A204.1 (cell line): ENCODE results near the gene AFAP1L1.
"Not testable (repeated sequence)": the region's sequence is repeated elsewhere in the genome, so short reads cannot be mapped to it uniquely, and the experiment has no call there.

Experiments
- FAIRE-seq: peaks from 2 replicates; lab custom pipeline; 2012; peaks lifted over from hg19 to GRCh38; lab: Jason Lieb, UNC

AFAP1L1 gene

DNA sequence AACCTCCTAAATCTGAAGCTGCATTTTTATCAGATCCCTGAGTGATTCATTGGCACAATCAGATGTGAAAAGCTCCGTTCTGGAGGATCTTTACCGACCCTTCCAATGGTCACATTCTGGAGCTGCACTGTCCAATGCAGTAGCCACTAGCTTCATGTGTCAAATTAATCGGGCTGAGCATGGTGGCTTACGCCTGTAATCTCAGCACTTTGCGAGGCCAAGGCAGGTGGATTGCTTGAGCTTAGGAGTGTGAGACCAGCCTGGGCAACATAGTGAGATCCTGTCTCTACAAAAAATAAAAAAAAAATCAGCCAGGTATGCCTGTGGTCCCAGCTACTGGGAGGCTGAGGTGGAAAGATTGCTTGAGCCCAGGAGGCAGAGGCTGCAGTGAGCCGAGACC is 103.8 kb downstream of the AFAP1L1 start:
- no peak for FAIRE-seq

DNA sequence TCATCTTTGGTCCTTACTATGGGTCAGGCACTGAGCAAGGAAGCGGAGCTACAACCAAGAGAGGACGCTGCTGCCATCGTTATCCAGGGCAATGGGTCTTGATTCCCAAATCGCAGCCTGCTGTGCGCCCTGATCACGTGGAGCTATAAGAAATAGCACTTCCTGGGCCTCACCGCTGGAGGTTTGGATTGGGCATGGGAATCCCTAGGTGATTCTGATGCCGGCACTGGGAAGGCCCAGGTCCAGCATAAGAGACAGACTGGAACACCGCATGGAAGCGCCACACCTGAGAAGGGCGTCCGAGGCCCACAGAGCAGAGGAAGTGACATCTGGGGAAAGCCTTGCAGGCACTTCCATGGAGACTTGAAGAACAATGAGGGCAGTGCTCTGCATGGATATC is 104.4 kb downstream of the AFAP1L1 start:
- FAIRE-seq: no peak

DNA sequence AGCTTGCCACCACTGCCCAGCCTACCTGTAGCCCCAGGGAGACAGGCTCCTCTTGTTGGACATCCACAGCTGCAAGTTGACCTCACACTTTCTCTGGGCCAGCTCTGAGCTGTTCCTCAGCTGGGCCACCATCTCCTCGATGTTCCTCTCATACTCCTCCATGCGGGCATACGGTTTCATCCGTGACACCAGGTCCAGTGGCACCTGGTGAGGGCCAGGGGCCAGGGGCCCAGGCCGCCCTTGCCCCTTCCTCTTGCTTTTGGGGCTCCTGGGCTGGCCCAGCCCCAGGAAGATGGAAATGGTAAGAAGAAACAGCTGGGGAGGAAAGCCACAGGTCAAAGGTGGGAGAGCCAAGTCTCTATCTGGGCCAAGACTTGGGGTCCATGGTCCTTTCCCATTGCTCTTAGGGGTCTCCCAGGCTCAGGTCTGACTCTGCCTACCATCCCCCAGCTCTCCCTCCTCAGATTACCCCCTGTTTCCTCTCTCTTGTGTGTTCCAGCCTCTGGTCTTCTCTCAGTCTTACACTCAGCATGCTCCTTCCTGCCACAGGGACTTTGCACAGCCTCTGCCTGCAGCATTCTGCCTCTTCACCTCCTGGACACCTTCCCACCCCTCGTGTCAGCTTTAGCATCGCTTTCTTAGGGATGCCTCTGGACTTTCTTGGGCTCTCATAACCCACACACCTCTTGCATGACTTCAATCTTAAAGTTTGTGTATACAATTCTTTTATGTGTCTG is 105.2 kb downstream of the AFAP1L1 start:
- no peak for FAIRE-seq

DNA sequence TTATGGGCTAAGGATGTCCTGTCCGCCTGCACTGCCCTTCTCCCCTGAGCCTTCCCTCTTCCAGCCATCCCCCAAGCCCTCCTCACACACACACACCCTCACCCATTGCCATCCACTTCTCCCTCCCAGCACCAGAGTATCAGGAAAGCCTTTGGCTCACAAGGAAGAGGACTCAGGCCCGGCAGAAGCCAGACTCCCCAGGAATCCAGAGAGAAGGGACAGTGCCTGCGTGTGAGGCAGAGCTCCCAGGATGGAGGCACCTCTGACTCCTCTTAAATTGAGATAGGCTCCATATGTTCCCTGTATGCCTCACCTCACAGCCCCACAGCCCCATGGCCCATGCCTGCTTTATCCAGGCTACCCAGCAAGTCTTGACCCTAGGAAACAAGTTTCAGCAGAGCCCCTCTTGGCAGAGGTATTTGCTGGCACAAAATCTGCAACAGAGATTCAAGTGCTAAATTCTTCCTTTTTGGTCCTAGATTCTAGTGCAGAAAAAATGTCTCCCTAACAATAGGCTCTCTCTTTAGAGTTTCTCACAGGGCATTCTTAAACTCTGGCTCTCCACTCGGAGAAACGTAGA is 106.7 kb downstream of the AFAP1L1 start:
- FAIRE-seq: no peak

DNA sequence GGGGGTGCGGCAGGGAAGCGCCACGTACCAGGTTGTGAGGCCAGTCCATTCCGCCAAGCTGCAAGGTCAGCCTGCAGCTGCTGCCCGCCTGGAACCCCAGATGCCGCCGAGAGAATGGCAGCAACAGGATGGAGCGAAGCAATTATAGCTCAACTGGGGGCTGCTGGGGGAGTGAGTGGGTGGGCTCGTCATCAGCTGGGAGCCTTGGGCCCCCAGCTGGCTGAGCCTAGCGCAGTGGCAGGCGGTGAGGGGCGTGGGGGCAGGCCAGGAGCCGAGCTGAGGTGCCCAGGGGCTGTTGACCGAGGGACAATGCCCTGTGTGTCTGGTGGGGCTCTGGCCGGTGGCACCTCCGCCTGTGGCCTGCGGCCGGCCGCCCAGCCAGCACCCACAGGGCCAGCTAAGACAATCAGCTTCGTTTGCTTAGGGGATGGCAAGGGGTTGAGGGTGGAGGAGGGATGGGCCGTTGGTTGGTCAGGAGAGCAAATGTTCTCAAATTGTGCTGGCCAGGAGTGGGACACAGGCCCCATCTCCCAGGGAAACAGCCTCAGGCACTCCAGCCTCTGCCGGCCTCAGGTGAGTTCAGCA is 107.6 kb downstream of the AFAP1L1 start, which contains the start of gene IL17B:
Gene IL17B (minus strand): TSS at position 116 of the 585 bp plus-strand sequence. CDS start 67 bp downstream, at position 49.
- no peak for FAIRE-seq

DNA sequence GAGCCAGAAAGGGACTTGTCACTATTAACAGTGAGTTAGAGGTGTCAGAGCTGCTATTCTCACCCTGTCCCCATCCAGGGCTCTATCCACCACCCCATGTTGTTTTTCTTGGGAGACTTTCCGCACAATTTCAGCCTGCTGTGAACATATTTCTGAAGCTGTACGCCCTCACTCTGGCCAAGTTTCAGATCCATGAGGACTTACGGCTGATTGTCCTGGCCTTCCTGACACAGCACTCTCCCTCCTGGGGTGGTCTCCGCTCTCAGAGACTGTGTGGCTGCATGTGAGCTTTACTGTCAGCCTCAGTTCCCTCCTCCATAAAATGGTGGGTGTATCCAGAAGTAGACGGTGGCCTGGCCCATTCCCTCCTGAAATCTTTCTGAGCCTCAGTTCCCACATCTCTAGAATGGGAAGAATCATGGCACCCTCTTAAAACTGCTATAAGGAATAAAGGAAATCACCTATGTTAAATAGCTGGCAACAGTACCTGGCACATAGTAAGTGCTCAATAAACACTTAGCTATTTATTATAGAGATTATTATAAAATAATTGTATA is 108.2 kb downstream of the AFAP1L1 start:
- no peak for FAIRE-seq

DNA sequence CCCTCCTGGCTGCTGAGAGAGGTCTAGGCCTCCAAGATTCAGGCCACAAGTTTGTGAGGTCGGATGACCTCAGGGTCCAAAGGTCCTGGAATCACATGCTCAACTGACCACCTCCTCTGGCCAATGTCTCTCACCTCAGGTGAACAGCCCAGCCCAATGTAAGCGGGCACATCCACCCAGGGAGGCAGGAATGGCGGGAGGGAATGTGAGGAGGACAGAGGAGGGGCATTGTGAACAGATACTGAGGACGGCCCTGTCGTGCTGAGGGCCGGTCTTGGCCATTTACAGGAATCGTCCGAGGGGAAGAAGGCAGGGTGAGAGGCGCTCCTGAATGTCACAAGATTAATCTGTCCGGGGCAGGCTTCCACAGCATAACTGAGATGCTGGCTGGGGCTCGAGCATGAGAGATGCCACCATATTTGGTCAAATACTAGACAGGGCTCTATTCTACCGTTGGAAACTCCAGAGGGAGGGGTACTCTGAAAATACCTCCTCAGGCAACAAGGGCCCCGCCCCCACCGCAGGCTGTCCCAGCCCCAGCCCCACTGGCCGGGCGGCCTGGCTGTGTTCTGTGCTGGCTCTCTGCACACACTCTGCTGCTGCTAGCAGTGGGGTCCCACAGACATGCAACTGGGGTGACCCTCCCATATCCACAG is 108.9 kb downstream of the AFAP1L1 start:
- no peak for FAIRE-seq

DNA sequence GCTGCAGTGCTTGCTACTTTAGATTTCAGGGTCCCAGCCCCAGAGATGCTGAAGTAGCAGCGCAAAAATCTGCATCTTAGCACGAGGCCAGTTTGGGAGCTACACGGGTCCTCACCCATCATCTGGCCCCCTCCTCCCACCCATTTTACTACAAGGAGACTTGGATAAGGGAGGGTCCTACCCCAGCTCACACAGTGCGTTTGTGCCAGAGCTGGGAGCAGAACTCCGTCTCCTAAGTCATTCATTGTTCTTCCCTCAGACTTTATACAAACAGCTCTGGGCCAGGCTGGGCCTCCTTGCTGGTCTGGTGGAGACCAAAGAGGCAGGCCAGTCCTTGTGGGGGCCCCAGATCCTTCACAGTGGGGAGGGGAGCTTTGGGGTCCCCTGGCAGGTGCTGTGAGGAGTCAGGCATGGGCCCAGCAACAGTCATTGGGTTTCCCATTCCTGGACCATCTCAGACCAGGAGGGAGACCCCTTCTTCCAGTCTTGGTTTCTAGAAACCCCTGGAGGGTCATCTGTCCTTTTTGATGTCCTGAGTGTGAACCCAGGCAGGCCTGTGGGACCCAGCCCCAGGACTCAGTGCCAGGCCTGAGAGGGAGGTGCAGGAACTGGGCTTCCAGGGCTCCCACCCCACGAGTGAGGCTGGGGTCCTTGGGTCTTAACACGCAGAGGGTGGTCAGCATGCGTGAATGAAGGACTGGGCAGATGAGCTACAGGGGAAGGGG is 109.8 kb downstream of the AFAP1L1 start:
- FAIRE-seq: no peak

DNA sequence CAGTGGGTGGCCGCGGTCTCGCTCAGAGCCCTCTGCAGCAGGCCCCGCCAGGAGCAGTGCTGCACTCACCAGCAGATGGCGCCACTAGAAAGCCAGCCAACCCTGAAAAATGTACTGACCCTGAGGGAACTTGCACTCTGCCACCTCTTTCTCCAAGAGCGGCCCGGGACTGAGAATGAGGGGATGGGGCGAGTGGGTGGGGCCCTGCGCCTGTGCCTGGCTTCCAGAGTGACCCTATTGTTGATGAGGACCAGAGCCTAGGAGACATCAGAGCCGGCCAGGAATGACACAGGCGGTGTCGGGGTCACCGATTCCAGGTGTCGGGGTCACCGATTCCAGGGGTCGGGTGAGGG is 110.3 kb downstream of the AFAP1L1 start:
- FAIRE-seq: no peak

DNA sequence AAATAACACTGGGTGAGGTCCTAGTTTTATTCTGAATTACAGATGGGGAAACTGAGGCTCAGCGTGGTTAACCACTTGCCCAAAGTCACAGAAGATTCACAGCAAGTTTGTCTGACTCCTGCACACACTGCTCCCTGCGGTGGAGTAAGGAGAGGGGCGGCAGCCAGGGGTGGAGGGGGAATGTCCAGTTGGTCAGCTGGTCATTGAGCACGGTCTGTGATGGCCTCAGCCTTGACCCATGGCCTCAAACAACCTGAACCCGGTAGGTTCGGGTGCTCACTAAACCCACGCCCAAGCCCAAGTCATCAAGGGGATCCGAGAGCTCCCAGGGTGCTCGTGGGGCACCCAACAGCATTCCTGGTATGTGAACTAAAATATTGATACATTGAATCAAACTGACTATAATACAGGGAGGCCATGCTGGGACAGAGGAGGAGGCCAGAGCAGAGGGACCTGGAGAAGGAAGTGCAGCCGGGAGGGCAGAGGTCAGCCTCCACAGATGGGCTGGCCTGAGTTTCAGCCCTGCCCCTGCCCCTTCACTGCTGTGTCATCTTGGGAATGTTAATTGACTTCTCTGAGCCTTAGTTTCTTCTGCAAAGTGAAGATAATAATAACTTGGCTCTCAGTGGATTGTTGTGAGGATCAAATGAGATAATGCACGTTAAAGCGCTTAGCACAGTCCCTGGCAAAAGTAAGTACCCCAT is 111.0 kb downstream of the AFAP1L1 start:
- FAIRE-seq: no peak

DNA sequence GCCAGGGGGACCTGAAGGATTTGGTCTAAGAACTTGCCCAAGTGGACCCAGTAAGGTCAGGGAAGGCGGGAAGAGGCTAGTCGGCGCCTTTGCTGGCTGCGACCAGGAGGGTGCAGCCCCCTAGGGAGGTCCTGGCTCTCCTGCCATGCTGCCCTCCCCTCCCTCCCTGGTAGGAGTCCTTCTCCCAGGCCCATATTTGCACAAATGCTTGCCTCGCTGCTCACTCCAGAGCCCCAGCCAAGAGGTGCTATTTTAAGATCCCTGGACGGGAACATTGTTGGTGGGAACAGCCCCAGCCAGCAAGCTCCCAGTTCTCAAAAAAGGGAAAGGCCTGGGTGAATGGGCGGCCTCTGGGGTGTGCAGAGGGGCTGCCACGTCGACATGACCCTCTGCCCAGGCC is 111.7 kb downstream of the AFAP1L1 start:
- FAIRE-seq: no peak

DNA sequence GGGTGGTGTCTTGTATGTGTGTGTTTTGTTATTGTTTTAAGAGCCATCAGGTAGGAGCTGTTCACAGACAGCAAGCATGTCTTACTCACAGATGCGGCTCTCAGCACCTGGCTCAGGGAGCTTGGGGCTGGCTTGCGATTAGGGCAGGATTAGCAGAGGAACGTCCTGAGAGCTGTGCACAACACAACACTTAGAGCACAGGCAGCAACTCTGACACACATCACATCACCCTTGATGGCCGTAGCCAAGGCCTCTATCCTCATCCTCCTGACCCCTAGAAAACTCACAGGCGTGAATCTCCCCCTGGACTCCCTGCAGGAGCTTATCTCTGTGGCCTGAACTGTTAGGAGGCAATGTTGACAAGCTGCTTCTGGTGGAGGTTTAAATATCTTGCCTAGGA is 114.5 kb downstream of the AFAP1L1 start:
- FAIRE-seq: no peak

DNA sequence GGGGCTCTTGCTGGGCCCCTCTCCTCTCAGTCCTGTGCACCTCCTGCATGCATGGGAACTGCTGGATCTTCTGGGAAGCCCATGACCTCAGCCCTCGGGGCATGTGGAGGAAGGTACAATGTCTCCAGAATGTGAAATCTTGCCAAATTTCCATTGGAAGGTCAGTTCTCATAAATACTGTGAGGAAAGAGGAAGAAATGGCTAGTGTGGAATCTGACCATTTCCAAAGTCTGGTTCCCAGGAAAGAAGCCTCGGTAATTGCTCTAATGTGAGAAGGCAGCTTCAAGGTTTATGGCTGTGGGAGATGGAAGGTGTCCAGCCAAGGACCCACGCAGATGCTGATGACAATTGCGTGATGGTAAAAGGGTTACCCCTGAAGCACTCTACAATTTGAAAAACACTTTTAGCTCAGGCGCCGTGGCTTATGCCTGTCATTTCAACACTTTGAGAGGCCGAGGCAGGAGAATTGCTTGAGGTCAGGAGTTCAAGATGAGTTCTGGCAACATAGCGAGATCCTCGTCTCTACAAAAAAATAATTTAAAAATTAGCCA is 115.5 kb downstream of the AFAP1L1 start:
- no peak for FAIRE-seq

DNA sequence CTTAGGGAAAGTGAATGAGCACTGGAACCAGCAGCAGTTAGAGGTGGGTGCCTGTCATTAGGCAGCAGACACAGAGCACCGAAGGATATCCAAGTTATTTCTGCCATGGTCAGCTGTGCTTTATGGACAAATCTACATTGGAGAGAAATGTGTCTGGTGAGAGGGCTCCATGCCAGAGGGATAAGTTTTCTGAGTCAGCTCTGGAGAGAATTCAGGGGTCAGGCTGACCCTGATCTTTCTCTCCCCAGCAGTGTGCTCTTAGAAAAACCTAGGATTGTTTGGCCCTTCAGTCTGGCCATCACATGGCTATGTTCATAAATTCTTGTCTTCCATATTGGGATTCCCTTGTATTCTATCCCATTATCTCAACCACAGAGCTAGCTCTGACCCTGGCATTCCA is 116.3 kb downstream of the AFAP1L1 start:
- no peak for FAIRE-seq

DNA sequence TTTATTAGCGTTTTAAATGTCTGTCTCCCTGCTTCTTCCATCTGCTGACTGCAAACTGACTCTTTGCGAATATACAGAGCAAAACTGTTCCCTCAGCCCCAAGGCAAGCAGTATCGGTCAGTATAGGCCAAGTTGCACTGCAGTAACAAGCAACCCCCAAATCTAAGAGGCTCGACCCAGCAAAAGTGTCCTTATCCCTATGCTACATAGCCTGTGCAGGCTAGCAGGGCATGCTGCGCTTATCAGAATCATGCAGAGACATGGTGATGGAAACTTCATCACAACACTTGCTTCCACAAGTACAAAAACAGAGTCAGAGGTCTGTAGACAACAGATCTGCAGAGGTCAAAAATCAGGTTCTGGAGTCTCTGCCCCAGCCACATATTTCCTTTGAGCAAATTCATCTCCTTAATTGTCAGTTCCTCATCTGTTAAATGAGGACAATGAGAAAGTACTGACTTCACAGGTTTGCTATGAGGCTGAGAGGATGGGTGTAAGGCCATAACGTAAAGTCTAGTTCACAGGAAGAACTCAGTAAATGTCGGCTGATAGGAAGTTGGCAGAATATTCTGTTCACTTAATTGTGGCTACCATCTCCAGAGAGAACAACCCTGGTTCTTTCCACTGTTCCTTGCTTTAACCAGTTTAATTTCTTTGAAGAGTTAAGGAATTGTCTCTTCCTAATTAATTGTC is 117.0 kb downstream of the AFAP1L1 start:
- no peak for FAIRE-seq

DNA sequence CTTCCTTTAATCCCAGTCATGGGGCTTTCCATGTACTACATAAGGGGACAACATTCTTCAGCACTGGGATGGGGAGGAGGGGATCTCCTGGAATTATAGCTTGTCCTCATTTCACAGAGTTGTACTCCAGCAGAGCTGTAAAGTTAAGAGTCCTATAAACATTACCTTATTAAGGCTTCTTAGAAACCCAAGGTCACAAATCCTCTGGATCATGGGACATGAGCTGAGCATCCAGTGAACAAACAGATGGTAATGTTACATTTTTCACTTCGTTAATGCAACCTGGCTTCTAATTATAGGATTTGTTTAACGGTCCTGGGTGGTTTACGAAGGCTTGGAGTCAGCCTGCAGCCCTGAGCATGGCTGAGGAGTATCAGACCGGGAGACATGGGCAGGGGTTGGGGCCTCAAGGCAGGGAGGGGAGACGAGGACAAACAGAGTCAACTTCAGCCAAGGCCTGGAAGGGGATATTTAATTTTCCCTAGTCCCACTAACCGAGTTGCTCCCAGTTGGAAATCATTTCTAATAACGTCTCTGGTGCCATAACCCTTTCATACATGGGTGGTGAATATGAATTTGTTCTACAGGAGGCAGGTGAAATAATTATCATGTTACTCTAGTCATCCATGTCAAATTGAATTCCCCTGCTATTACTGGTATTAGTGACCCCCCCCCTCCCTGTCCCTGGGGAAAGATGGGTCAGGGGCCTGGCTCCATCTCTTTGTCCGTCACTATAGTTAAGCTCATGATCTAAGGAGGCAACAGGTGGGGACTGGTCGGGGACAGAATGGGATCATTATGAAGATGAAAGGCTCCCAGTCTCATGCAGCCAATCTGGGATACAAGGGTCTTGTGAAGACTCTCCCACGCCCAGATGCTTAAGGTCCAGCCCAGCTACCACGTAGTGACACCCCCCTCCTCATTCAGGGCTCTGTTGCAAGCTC is 118.2 kb downstream of the AFAP1L1 start:
- no peak for FAIRE-seq

DNA sequence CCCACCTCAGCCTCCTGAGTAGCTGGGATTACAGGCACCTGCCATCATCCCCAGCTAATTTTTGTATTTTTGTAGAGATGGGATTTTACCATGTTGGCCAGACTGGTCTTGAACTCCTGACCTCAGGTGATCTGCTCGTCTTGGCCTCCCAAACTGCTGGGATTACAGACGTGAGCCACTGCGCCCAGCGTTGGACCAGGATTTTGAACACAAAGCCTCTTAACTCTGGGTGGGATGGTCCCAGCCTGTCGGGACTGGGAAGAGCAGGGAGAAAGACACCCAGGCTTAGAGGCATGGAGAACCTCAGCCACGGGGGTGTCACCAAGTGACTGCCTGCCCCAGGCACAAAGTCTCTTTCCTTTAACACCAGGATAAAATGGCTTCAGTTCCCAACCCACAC is 119.4 kb downstream of the AFAP1L1 start:
- not testable (repeated sequence) for FAIRE-seq
